Upper lobe of left lung (tissue), 6 donors: Measurements from ENCODE around the gene NT5DC4. TPM values are rescaled to one million over a fixed set of nuclear protein-coding genes. Genes with fewer than 3 reads are reported as not detected.

Source experiments
- ATAC-seq, 2 donors: fragments of 200-7000 bp; cut with Tn5 transposase; one replicate each; pipeline ENCODE4 v1.9.1; 2022; ENCODE audit warnings: mild to moderate bottlenecking in 2 of 2, moderate library complexity in 2 of 2; ENCODE audit not compliant: low FRiP score in 2 of 2
- DNase-seq, 2 donors: peaks; one replicate each; pipeline ENCODE4 v3.0.0-alpha.2; 2019 to 2020
- H3K27ac ChIP-seq, 4 donors: fragments of 200-600 bp; sonication (generic); one replicate each; pipeline ENCODE4 v1.5.1; 2016 to 2019
- H3K27me3 ChIP-seq, 4 donors: fragments of 200-600 bp; sonication (generic); one replicate each; pipeline ENCODE4 v1.5.1; 2017 to 2019
- H3K36me3 ChIP-seq, 4 donors: fragments of 200-600 bp; sonication (generic); one replicate each; pipeline ENCODE4 v1.5.1; 2016 to 2019
- H3K4me1 ChIP-seq, 4 donors: fragments of 200-600 bp; sonication (generic); one replicate each; pipeline ENCODE4 v1.5.1; 2018 to 2019
- H3K4me3 ChIP-seq, 4 donors: fragments of 200-600 bp; sonication (generic); one replicate each; pipeline ENCODE4 v1.5.1; 2017 to 2019; ENCODE audit warnings: mild to moderate bottlenecking in 2 of 4, moderate library complexity in 1 of 4
- H3K9me3 ChIP-seq, 4 donors: fragments of 200-600 bp; sonication (generic); one replicate each; pipeline ENCODE4 v1.5.1; 2018 to 2019
- CTCF ChIP-seq, 6 experiments: fragments of 450-650 bp in 4 of 6; fragments of 200-600 bp in 2 of 6; sonication (generic) in 2 of 6; IDR thresholded peaks; one replicate each; pipeline ENCODE4 v1.5.1; 2016 to 2019; ENCODE audit warnings: antibody characterized with exemption in 6 of 6
- EP300 ChIP-seq, 4 donors: sonication (generic); formaldehyde crosslinking; IDR thresholded peaks; one replicate each; pipeline ENCODE4 v1.5.1; 2017; ENCODE audit warnings: antibody characterized with exemption in 4 of 4, control low read depth in 2 of 4
- POLR2A ChIP-seq, 4 donors: fragments of 450-650 bp; IDR thresholded peaks; one replicate each; pipeline ENCODE4 v1.5.1; 2016 to 2017; ENCODE audit warnings: antibody characterized with exemption in 4 of 4, mild to moderate bottlenecking in 2 of 4
- POLR2AphosphoS5 ChIP-seq, 2 donors: sonication (generic); formaldehyde crosslinking; IDR thresholded peaks; one replicate each; pipeline ENCODE4 v1.5.1; 2017; ENCODE audit warnings: antibody characterized with exemption in 2 of 2
- WGBS, 2 donors: methylation state at CpG; one replicate each; pipeline ENCODE4 v1.1.5; 2017 to 2018; 5-methylcytosine and 5-hydroxymethylcytosine counted together
- total RNA-seq, 6 donors: library from RNA; depleted of rRNA in 4 of 6; stranded (reverse); fragments of >200 nt in 4 of 6; gene quantifications; one replicate each; pipeline versions ENCODE4 v1.1.0 to v1.2.1, GENCODE V29; 2016 to 2021
- donor health status: DM: no; HTN: no; CAD: no; lungs with moderate emphysema.
- donor health status: DM: no; HTN: yes; CAD: no; lungs with severe emphysema.

Gene NT5DC4
- total RNA-seq, 6 donors from 2014 or later: 0.55 to 5.2 (median 1.0) TPM; not detected in 2

- Histone ChIP-seq H3K4me1 (peaks cover 3 to 9% (median 6%) of the 10 kb centered on the region in 4 donors), H3K27me3 (no peaks in the 10 kb centered on the region), H3K36me3 (no peaks in the 10 kb centered on the region), H3K4me3 (no peak overlapping the region), H3K27ac (no peak overlapping the region), H3K9me3 (no peaks in the 10 kb centered on the region)
- DNase-seq (no peak), ATAC-seq (no peak)
- 93% methylated on average over 7 to 9 of the region's 9 CpGs for WGBS, 2 donors
- no peak for TF ChIP-seq CTCF (IDR thresholded peaks at IDR 0.05)
- TF ChIP-seq EP300 (IDR thresholded peaks at IDR 0.05): no peak
- TF ChIP-seq POLR2AphosphoS5 (IDR thresholded peaks at IDR 0.05): no peak
- no peak for TF ChIP-seq POLR2A (IDR thresholded peaks at IDR 0.05)
Measured at GRCh38 chr2:112722816-112723546, 2.2 kb downstream of the NT5DC4 start.

GRCh38 chr2:112723547-112723940, 2.7 kb downstream of the NT5DC4 start:
- Histone ChIP-seq H3K27me3 (no peaks in the 10 kb centered on the region), H3K27ac (no peak overlapping the region), H3K9me3 (no peaks in the 10 kb centered on the region), H3K36me3 (no peaks in the 10 kb centered on the region), H3K4me3 (no peak overlapping the region), H3K4me1 (peaks cover 4 to 12% (median 8%) of the 10 kb centered on the region in 4 donors)
- no peak for ATAC-seq
- no peak for DNase-seq
- 92% methylated on average over 6 of the region's 6 CpGs; no CpG with 5 or more reads in 1 of the 2 donors for WGBS, 2 donors
- TF ChIP-seq EP300 (IDR thresholded peaks at IDR 0.05) (no peak), CTCF (IDR thresholded peaks at IDR 0.05) (no peak), POLR2A (IDR thresholded peaks at IDR 0.05) (no peak), POLR2AphosphoS5 (IDR thresholded peaks at IDR 0.05) (no peak)

- Histone ChIP-seq H3K27me3 (no peaks in the 10 kb centered on the region), H3K36me3 (no peaks in the 10 kb centered on the region), H3K4me3 (no peak overlapping the region), H3K27ac (no peak overlapping the region), H3K4me1 (peaks cover 7 to 15% (median 11%) of the 10 kb centered on the region in 4 donors), H3K9me3 (no peaks in the 10 kb centered on the region)
- 91 to 98% methylated on average over 8 of the region's 8 CpGs for WGBS, 2 donors
- DNase-seq: peak in 1 of 2 donors; percentile 56
- TF ChIP-seq POLR2AphosphoS5 (IDR thresholded peaks at IDR 0.05): no peak
- TF ChIP-seq CTCF (IDR thresholded peaks at IDR 0.05): no peak
- no peak for TF ChIP-seq POLR2A (IDR thresholded peaks at IDR 0.05)
- TF ChIP-seq EP300 (IDR thresholded peaks at IDR 0.05): no peak
- ATAC-seq: no peak
Measured at GRCh38 chr2:112723995-112724394, 3.2 kb downstream of the NT5DC4 start.

GRCh38 chr2:112724591-112725525, 4.0 kb downstream of the NT5DC4 start:
- H3K9me3 ChIP-seq: no peaks in the 10 kb centered on the region
- ATAC-seq (no peak), DNase-seq (peak in 1 of 2 donors; percentile 58)
- no peaks in the 10 kb centered on the region for H3K27me3 ChIP-seq
- H3K4me3 ChIP-seq: no peak overlapping the region
- H3K36me3 ChIP-seq: no peaks in the 10 kb centered on the region
- H3K27ac ChIP-seq: no peak overlapping the region
- peaks cover 7 to 20% (median 14%) of the 10 kb centered on the region in 4 donors for H3K4me1 ChIP-seq
- TF ChIP-seq POLR2AphosphoS5 (IDR thresholded peaks at IDR 0.05): no peak
- TF ChIP-seq EP300 (IDR thresholded peaks at IDR 0.05): no peak
- TF ChIP-seq CTCF (IDR thresholded peaks at IDR 0.05): peak in 1 of 6 experiments; percentile 13
- TF ChIP-seq POLR2A (IDR thresholded peaks at IDR 0.05): no peak
- WGBS, 2 donors: 85 to 90% methylated on average over 12 to 16 of the region's 21 CpGs
